AG04450 (cell line): ENCODE measurements around the gene IQCK. TPM values are rescaled to one million over a fixed set of nuclear protein-coding genes. Genes with fewer than 3 reads are reported as not detected.

Source experiments
- CTCF ChIA-PET: fragments of 300-600, 350-600 bp; formaldehyde crosslinking; extraction: SDS; loops from one replicate; lab custom pipeline; 2022; ENCODE audit warnings: antibody characterized with exemption, inconsistent platforms; lab: Charles Lee
- POLR2A ChIA-PET: fragments of 350-600 bp; formaldehyde crosslinking; extraction: SDS; loops from one replicate; lab custom pipeline; 2021; ENCODE audit warnings: antibody characterized with exemption, inconsistent platforms; lab: Yijun Ruan, JAX
- DNase-seq: peaks from one replicate; pipeline ENCODE4 v3.0.0-alpha.2; 2011; ENCODE audit warnings: low read depth, low spot score
- H3K27ac ChIP-seq: one replicate; pipeline ENCODE4 v1.5.1; 2012; ENCODE audit warnings: low read depth, low read length, control low read depth
- H3K27me3 ChIP-seq: one replicate; pipeline ENCODE4 v1.6.0; 2012; ENCODE audit warnings: low read length; ENCODE audit not compliant: control insufficient read depth, insufficient read depth
- H3K4me3 ChIP-seq: 2 replicates; pipeline ENCODE4 v1.5.1; 2011; ENCODE audit warnings: mild to moderate bottlenecking, low read depth, low read length, control low read depth
- H3K9me3 ChIP-seq: 2 replicates; pipeline ENCODE4 v1.5.1; 2012; ENCODE audit warnings: low read length; ENCODE audit not compliant: control insufficient read depth, insufficient read depth
- polyA plus RNA-seq: library from polyadenylated mRNA; depleted of rRNA; stranded (reverse); fragments of >200 nt; gene quantifications from 2 replicates; pipeline ENCODE4 v1.2.3, GENCODE V29; 2011
- TF ChIP-seq, protein P1 (sequence below): IDR thresholded peaks from 2 replicates; pipeline ENCODE4 v1.5.1; 2011; ENCODE audit warnings: low read depth, low read length, control low read depth, inconsistent platforms

IQCK gene
- polyA plus RNA-seq, 1 experiment, result 18.0 TPM

GRCh38 chr16:19688396-19689024, 29.6 kb upstream of the IQCK start:
- ChIA-PET POLR2A (no interaction called here), CTCF (interaction anchor here (0.6 kb wide), 1 partner anchor 219 kb away, joined by 3 read pairs; no protein-coding TSS in a partner anchor)
- DNase-seq, result no peak
- Histone ChIP-seq H3K9me3 (peaks cover 3% of the 10 kb centered on the region; the same call in 1 of the 2 replicates), H3K27me3 (no peaks in the 10 kb centered on the region), H3K4me3 (no peak overlapping the region), H3K27ac (no peak overlapping the region)
- TF ChIP-seq, protein P1, sequence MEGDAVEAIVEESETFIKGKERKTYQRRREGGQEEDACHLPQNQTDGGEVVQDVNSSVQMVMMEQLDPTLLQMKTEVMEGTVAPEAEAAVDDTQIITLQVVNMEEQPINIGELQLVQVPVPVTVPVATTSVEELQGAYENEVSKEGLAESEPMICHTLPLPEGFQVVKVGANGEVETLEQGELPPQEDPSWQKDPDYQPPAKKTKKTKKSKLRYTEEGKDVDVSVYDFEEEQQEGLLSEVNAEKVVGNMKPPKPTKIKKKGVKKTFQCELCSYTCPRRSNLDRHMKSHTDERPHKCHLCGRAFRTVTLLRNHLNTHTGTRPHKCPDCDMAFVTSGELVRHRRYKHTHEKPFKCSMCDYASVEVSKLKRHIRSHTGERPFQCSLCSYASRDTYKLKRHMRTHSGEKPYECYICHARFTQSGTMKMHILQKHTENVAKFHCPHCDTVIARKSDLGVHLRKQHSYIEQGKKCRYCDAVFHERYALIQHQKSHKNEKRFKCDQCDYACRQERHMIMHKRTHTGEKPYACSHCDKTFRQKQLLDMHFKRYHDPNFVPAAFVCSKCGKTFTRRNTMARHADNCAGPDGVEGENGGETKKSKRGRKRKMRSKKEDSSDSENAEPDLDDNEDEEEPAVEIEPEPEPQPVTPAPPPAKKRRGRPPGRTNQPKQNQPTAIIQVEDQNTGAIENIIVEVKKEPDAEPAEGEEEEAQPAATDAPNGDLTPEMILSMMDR, result no peak

DNA sequence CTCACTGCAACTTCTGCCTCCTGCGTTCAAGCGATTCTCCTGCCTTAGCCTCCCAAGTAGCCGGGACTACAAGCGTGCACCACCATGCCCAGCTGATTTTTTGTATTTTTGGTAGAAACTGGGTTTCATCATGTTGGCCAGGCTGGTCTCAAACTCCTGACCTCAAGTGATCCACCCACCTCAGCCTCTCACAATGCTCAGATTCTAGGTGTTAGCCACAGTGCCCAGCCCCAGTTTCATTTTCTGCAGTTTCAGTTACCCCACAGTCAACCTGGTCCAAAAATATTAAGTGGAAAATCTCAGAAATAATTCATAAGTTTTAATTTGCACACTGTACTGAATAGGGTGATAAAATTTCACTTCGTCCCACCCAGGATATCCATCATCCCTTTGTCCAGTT, 28.7 kb upstream of the IQCK start:
- no peak for DNase-seq
- Histone ChIP-seq H3K27ac (no peak overlapping the region), H3K9me3 (peaks cover 3% of the 10 kb centered on the region; the same call in 1 of the 2 replicates), H3K4me3 (no peak overlapping the region), H3K27me3 (no peaks in the 10 kb centered on the region)
- ChIA-PET POLR2A (no interaction called here), CTCF (interaction anchor here (1.4 kb wide), 1 partner anchor 218 kb away, joined by 4 read pairs; no protein-coding TSS in a partner anchor)
- TF ChIP-seq, protein P1, result no peak

GRCh38 chr16:19690196-19690595, 27.9 kb upstream of the IQCK start:
- H3K27ac ChIP-seq, result no peak overlapping the region
- CTCF ChIA-PET, result interaction anchor here (1.4 kb wide), 1 partner anchor 217 kb away, joined by 4 read pairs; no protein-coding TSS in a partner anchor
- TF ChIP-seq, protein P1, result no peak
- H3K27me3 ChIP-seq, result no peaks in the 10 kb centered on the region
- no peak overlapping the region for H3K4me3 ChIP-seq
- no peaks in the 10 kb centered on the region; the same call in 1 of the 2 replicates for H3K9me3 ChIP-seq
- DNase-seq, result no peak
- POLR2A ChIA-PET, result no interaction called here

DNA sequence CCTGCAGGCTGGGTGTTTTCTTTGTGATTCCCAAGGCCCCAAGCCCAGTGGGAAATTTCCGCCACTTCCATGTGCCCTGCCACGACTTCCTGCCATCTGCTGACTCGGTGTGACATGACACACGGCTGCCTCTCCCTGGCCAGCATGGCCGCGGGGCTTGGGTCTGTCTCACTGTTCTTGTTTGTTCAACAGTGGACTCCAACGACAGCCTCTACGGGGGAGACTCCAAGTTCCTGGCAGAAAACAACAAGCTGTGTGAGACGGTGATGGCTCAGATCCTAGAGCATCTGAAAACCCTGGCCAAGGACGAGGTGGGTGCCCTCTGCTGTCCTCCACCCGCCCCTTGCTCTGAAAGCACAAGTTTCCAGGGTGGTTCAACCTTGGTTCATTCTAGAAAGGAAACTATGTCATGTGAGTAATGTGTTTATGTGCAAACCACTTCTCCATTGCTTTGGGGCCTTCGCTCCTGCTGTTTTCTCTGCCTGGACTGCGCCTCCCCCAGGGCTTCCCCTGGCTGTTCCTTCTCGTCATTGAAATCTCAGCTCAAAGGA, 26.8 kb upstream of the IQCK start:
- H3K27me3 ChIP-seq, result no peaks in the 10 kb centered on the region
- H3K27ac ChIP-seq, result no peak overlapping the region
- POLR2A ChIA-PET, result no interaction called here
- no peak overlapping the region for H3K4me3 ChIP-seq
- no peak for DNase-seq
- CTCF ChIA-PET, result interaction anchor here (1.0 kb wide), 1 partner anchor 107 kb away, joined by 3 read pairs; no protein-coding TSS in a partner anchor
- no peaks in the 10 kb centered on the region; the same call in 1 of the 2 replicates for H3K9me3 ChIP-seq
- TF ChIP-seq, protein P1, result no peak

DNA sequence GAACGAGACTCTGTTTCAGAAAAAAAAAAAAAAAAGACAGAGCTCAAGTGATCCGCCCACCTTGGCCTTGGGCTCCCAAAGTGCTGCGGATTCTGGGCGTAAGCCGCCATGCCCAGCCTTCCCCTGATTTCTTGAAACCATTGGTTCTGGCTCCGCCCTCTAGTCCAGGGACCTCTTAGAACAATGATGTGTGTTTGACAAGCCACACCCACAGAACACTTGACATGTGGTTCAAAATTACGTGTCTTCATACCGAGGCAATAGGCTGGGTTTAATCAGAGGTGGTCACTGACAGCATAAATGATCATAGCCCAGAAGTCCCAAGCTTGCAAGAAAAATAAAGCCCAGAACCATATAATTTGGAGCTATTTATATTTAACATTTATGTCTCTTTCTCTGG, 23.1 kb upstream of the IQCK start:
- CTCF ChIA-PET, result interaction anchor here (0.7 to 3.1 kb wide), 3 partner anchors 111 to 192 kb away, joined by 4 to 9 read pairs (median 5); partner anchors contain the start of gene GPRC5B
- TF ChIP-seq, protein P1, result no peak
- H3K27ac ChIP-seq, result no peak overlapping the region
- H3K4me3 ChIP-seq, result no peak overlapping the region
- POLR2A ChIA-PET, result no interaction called here
- no peak for DNase-seq
- no peaks in the 10 kb centered on the region; the same call in 1 of the 2 replicates for H3K9me3 ChIP-seq
- H3K27me3 ChIP-seq, result no peaks in the 10 kb centered on the region
